Muscle of arm (tissue), 12 donors: ENCODE results near the gene SNX8. TPM values are rescaled to one million over a fixed set of nuclear protein-coding genes. Genes with fewer than 3 reads are reported as not detected.

Experiments used
- DNase-seq: peaks from one replicate; pipeline ENCODE4 v3.0.0-alpha.2; 2013
- polyA plus RNA-seq, 12 donors: library from polyadenylated mRNA; unstranded; fragments of 120-200 nt; gene quantifications; one replicate each; pipeline ENCODE4 v1.2.1, GENCODE V29; 2013; ENCODE audit not compliant: insufficient read length in 12 of 12

The SNX8 gene
- polyA plus RNA-seq, 12 donors = 14.1 to 40.2 (median 27.0) TPM; not detected in 1

DNA sequence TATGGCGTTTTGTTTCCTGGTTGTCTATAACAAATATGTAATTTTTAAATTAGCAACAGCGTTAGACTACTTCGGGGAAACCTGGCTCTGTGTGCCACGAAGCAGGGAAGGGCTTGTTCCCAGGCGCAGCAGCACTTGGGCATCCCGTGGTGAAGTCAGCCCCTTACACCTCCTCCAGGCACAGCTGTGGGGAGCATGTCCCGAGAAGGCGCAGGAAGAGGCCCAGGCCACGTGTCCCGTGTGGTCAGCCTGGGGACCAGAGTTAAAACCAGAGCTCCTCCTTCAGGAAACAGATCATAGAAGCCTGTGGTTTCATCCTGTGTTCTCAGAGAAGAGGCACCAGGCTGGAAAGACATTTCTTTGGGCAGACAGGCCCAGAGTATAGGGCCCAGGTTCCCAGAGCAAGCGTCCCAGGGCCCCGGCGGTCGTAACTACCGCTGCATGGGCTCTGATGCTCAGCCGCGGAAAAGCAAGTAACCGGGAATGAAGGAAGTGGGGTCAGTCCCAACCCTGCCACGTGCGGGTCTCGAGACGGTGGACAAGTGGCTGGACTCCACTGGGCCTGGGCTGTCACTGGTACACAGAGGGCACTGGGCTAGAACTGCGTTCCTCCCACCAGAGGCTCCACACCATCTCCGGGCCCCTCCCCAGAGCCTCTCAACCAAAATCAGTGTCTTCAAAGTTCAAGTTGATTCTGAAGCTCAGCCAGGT lies 65.1 kb downstream of the SNX8 start:
- peak; percentile 88 for DNase-seq

DNA sequence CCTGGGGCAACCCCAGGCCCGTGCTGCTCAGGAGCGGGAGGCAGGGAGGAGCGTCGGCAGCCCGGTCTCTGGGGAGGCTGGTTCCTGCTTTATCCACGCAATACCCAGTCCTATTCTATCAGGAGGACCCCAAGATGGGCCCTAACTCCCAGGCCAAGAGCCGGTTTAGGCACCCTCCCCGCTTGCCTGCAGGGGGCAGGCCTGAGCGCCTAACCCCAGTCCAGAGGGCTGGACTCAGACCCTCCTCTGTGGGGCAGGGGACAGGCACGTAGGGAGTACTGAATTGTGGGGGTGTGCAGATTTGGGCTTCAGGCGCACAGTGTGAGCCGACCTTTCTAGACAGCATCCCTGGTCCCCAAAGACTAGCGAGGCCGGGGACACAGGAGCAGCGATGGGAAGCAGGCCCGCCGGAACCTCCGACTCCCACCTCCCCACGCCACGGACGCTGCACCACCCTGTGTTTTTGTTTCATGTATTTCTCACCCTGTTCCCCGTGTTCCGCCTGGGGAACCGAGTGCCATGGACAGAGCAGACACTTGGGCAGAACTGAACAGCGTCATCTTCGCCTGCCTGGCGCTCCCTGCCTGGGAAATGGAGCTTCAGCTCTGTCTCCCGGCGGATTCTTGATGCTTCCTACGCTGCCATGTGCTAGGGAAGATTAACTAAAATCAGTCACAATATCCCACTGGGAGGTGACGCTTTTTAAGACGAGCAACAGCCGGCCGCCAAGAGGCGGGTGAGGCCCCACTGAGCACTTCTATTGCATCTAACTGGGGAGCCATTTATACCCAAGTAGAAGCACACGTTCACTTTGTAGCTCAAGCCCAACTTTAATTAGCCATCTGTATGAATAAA lies 66.9 kb downstream of the SNX8 start:
- DNase-seq = no peak

DNA sequence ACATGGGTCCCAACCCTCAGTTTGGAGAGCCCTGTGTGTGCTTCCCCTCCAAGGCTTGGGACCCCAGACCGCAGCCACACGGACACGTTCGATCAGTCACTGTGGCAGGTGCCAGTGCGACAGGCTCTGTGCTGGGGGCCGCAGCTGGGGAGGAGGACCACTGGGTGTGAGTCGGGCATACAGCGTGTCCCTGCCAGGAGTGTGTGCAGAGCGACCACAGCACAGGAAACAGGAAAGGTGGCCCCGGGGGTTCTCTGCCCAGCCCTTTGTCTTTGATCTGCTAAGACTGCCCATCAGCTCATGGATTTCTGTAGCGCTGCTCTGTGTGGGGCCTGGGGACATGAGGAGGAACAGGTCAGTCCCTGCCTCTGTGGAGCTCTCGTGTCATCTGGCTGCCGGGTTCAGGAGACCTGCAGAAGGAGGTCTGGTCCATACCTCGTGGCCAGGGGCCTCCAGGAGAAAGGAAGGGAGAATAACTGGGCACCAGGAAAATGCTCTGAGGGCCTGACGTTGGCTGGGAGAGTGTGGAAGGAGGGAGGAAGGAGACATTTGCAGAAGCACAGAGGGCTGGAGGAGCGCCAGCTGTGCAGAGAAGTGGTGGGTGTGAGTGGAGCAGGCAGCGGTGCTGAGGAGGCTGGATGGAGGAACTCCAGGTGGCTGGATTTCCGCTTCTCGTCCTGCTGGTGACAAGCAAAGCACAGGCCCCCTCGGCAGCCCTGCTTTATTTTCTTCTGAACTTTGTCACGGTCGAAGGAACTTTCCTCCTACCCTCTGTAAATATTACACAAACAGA lies 68.2 kb downstream of the SNX8 start:
- DNase-seq = no peak

DNA sequence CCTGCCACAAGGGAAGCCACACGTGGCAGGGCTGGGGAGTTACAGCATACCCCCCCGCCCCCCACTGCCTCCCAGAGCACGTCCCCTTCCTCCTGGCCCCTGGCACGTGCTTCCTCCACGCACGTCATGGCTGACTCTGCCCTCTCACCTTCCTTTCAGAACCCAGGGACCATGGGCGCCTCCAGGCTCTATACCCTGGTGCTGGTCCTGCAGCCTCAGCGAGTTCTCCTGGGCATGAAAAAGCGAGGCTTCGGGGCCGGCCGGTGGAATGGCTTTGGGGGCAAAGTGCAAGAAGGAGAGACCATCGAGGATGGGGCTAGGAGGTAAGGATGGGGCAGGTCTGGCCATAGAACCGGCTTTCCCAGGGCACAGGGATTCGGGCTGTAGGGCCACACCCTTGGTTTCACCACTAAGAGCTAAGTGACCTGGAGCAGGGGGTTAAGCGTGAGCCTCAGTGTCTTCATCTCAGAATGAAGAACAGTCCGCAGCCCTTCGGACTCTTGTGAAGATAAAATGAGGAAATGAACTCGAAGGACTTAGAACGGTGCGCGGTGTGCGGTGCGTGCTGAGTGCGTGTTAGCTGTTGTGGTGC lies 69.7 kb downstream of the SNX8 start:
- DNase-seq = no peak

DNA sequence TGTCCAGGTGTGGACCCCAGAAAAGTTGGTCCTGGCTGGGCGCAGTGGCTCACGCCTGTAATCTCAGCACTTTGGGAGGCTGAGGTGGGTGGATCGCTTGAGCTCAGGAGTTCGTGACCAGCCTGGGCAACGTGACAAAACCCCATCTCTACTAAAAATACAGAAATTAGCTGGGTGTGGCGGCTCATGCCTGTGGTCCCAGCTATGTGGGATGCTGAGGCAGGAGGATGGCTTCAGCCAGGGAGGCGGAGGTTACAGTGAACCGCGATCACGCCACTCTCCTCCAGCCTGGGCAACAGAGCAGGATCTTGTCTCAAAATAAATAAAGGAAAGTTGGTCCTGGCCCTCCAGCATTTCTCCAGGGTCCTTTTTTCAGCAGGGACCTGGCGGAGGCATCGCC lies 70.8 kb downstream of the SNX8 start:
- no peak for DNase-seq

DNA sequence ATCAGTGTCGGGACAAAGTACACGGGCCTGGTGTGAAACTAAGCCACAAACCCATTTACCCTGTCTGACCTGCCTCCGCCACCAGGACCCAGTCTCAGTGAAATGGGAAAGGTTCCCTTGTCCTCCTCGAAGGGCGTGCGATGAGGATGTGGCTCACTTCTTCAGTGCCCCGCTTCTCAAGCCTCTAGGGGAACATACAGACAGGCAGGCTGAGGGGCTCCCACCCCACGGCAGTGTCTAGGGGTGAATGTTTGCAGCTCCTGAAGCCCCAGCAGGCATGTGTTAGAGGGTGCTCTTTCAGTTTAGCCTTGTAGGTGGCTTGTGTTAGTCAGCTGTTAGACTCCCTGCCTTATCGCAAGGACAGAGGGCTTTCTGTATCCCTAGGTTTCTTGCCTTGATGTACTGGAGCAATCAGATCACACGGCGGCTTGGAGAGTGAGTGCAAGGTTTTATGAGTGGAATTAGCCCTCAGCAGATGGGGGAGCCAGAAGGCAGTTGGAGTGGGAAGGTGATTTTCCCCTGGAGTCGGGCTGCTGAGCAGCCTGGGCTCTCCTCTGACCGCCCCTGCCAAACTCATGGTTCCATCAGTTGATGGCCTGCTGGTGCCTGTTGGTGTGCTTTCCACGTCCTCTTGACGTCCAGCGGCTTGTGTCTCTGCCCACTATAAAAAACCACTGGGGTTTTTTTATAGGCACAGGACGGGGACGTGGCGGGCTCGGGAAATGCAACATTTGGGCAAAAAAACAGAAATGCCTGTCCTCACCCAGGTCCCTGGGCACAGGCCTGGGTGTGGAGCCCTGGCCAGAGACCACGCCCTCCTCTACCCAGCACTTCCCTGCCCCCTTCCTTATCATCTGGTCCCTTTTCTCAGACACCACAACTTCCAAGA lies 71.5 kb downstream of the SNX8 start:
- no peak for DNase-seq

DNA sequence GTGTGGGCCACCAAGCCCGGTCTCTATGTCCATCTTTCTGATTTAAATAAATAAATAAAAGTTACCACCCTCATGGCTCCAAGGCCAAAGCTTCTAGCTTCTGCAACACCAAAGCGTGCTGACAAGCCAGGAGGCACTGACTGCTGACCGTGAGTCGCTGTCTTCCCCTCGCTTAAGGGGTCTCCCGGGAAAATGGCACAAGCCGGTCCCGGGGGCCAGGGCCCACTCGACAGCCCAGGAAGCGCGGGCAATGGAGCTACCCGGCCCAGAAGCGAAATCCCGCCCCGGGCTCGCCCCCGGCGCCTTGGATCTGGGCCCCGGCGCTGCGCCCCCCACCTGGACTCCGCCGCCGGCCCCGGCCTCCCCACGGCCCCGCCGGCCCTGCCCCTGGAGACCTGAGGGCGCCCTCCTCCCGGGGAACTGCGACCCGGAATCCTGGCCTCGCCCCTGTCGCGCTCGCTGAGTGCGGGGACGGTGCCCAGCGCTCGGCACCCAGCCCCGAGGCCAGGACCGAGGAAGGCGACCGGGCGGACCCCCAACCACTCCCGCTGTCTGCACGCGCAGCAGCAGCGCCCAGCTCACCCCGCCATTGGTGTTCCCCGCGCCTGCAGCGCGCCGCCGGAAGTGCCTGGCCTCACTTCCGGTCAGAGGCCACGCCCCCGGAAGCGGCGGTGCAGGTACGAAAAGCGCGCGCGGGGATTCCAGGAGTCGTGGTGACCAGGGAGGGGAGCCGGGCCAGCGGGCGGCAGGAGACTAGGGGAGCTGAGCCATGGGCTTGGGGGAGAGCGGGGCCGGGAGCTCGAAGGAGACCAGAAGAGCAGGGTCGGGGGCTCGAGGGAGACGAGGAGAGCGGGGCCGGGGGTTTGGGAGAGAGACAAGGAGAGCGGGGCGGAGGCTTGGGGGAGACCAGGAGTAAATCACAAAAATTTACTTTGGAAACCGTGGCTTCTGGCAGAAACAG lies 72.4 kb downstream of the SNX8 start, which contains the start of the genes MRM2 and NUDT1:
TSS of gene MRM2 (minus strand) at position 626 of the 961 bp plus-strand sequence. CDS start at position 590, 36 bp downstream.
TSS of gene NUDT1 (plus strand) at position 647 of the 961 bp plus-strand sequence. CDS start 2,349 bp downstream, outside the sequence.
- peak; percentile 81 for DNase-seq

DNA sequence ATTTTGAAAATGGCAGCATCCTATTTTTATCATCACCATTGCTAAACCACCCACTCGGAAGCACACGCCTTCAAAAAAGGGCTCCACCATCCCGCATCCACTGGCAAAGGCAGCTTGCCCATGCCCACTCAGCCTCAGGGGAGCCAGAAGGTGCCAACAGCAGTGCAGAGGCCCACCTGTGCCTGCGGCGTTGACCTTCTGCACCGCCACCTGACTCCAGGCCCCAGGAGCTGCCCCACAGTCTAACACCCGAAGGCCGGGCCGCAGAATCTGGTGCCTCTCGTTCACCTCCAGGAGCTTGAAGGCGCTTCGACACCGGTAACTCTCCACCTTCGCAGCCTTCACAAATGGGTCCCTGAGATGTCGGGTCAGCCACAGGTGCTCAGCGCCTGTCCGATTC lies 75.0 kb downstream of the SNX8 start:
- DNase-seq = no peak

DNA sequence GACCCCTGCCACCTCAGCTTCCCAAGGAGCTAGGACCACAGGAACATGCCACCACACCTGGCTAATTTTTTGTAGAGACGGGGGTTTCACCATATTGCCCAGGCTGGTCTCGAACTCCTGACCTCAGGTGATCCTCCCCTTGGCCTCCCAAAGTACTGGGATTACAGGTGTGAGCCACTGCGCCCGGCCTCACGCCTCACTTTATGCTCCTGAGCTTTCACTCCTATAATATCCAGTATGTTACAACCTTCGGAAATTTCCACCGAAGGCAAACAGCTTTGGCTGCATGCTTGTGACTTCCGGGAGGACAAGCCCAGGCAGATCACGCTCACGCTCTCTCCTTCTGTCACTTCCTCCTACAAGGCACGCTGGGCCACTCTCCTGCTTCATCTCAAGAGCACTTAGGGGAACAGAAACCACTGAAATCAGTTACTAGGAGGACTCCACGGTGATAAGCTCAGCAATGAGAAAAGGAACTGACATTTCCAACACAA lies 77.1 kb downstream of the SNX8 start:
- DNase-seq = no peak

DNA sequence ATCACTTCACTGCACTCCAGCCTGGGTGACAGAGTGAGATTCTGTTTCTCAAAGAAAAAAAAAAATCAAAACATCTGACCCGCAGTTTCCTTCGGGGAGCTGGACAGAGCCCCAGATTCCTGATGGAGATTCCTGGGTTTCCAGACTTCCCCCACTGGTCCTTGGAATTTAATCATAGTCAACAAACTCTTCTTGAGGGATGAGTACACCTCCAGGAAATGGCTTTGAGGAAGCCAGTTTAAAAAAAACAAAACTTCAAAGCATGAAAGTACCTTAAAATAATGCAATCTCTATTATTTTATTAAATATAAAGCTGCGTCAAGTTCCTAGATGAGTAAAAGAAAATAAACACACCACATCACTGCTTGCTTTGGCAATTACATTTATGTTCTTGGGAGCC lies 80.3 kb downstream of the SNX8 start:
- no peak for DNase-seq

DNA sequence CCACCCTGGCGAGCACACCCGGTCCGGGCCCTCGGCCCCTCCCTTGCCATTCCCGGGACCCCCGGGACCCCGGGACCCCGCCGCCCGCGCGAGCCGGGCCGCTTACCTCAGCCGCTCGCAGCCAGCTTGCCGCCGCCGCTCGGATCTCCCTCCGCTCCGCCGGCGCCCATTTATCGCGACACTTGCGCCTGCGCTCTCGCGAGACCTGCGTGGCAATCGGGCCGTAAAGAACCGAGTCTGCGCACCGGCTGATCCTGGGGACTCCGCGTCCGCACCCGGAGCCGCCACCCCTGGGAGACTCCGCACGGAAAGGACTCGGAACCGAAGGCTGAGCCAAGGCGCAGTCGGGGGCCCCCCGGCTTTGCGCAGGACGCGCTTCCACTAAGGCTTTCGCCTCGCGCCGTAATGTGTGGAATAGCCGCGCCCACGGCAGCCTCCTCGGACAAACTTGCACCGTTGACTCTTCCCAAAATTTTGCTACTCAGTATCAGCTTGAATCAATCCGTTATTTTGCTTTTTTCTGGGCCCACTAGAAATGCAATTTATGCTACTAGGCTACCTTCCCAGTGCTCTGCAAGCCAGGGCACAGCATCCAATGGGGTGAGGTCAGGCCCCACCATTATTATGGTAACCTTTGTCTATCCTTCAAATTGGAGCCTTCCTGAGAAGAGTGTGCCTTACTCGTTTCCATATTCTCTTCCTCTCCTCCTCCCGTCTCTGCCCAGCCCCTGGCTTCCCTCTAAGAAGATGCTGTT lies 81.3 kb downstream of the SNX8 start, which contains the start of gene MAD1L1:
TSS of gene MAD1L1 (minus strand) at position 180 of the 755 bp plus-strand sequence. CDS start 2,812 bp downstream, outside the sequence.
- peak; percentile 94 for DNase-seq

DNA sequence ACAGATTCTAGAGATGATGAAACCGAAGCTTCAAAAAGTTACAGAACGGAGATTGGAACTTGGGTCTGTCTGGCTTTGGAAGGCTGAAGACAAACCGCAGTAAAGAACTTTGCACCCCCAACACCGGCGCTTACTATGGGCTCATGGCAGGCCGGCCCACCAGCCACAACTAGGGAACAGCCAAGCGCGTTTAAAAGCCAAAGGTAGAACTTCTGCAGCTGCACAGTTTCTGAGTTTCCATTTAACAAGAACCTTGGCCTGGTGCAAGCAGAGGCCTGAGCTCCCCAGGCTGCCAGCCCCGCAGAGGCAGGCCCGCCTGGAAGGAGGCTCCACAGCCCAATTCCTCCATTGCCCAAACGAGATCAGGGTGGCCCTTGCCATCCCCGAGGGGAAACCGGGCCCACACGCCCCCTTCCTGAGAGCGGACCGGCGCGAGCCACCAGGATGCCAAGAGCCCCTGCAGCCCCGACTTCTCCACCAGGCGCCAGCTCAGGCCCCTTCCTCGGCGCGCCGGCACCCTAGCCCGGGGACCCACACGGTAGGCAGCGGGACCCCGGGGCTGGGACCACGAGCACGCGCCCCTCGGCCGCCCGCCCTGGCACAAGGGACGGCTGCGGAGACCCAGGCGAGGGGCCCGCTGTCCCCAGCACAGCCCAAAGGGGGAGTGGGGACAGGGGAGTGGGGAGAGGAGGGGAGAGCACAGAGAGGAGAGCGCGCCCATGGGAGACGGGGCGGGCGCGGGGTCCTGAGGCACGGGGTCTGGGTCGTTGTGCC lies 82.1 kb downstream of the SNX8 start:
- DNase-seq = no peak

DNA sequence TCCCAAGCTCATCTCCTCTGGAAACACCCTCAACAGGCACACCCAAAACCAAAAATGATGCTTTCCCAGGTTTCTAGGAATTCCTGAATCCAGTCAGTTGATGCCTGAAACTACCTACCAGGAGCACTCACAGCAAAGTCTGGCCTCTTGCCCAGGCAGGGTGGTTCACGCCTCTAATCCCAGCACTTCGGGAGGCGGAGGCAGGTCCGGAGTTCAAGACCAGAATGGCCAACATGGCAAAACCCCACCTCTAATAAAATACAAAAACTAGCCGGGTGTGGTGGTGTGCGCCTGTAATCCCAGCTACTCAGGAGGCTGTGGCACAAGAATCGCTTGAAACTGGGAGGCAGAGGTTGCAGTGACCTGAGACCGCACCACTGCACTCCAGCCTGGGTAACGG lies 83.4 kb downstream of the SNX8 start:
- no peak for DNase-seq

DNA sequence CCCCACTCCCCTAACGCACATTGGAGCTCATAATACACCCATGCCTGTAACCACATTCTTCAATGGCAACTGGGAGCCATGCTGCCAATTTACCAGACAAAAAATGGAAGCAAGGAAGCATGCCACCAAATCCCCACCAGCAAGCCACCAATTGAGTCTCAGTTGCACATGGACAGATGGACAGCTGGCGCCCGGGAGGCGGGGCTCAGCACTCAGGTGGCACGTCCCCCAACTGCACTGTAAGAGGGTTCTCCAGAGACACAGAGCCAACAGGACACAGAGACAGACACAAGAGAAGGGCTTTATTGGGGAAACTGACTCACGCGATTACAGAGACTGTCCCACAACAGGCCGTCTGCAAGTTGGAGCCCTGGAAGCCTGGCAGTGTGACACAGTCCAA lies 84.0 kb downstream of the SNX8 start:
- DNase-seq = no peak

DNA sequence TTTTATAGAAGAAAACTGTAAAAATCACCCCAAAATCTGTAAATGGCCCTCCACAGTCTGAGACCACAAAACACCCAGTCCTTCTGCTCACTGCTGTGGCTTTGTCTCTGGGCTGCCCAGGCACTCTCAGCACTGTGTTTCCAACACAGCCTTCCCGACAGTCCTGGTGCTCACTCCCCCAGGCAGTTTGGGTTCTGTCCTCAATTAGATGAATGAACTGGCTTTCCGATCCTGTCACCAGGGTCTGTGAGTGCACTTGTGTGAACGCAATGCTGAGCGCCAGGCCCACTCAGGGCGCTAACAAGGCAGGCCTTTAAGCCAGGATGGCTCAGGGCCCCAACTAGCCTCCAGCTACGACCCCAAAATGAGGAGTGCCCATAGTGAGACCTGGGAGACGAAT lies 84.8 kb downstream of the SNX8 start:
- no peak for DNase-seq

DNA sequence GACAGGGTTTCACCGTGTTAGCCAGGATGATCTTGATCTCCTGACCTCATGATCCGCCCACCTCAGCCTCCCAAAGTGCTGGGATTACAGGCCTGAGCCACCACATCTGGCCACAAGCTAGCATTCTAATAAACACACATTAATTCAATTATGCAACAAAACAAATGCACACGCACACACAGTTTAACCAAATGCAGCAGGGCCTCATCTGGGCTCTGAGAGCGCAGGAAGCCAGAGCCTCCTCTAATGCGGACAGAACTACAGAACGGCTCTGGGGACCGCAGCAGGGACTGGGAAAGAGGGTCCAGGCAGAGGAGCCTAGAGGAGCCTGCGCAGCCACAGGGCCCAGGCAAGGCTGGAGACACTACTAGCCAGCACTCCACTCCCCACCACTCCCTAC lies 85.3 kb downstream of the SNX8 start:
- no peak for DNase-seq

DNA sequence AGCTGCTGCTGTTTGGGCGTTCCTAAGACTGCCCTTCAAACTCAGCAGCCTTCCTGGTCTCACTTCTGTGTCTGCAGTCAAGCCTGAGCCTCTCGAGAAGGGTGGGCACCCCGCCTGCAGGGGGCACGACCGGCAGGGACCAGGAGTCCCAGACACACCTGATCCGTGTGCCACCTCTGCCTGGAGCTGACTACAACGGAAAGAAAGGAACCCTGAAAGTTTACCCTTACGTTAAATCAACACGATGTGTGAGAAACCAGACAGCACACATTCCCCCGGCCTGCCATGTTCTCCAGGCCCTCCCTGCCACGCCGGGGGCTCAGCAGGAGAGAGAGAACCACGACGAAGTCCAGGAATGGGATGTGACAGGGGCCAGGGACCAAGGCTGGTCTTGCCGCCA lies 86.5 kb downstream of the SNX8 start:
- DNase-seq = no peak

DNA sequence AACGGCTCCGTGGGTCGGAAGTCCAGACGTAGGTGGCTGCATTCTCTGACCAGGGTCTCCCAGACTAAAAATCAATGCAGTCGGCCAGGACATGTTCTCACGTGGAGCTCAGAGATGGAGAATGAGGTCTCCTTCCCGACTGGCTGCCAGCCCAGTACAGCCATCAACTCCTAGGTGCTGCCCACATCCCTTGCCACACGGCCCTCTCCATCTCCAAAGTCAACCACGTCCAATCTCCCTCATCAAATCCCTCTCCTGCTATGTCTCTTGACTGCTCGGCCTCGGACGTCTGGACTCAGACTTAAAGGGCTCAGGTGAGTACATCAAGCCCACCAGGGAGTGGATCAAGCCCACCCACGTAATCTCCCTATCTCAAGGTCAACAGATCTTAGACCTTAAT lies 88.4 kb downstream of the SNX8 start:
- DNase-seq = no peak
